Measurements from ENCODE around the gene ATP5PO.

GRCh38 chr21:33963848-33964555 is 48.4 kb upstream of the ATP5PO start:
- TF ChIP-seq CTCF (conservative IDR thresholded peaks at IDR 0.05; ENCODE audit: low read depth, low read length) (no peak), EZH2 (IDR thresholded peaks at IDR 0.05; ENCODE audit: borderline replicate concordance, low read depth, low read length, poor library complexity, severe bottlenecking) (no peak)

Data from A673 (cell line).